Endometrial microvascular endothelial cells (primary cell): ENCODE results near the gene NFAT5. TPM values are rescaled to one million over a fixed set of nuclear protein-coding genes. Genes with fewer than 3 reads are reported as not detected.
"Not testable (repeated sequence)": the region's sequence is repeated elsewhere in the genome, so short reads cannot be mapped to it uniquely, and the experiment has no call there.

ENCODE experiments used
- in situ Hi-C: cut with HindIII; loops from 2 replicates; pipeline ENCODE4 v1.10.0; 2017; ENCODE audit warnings: low sequenced_read_pairs, low pct_unique_long_range_greater_than_20kb; ENCODE audit errors: inconsistent ontology term
- total RNA-seq: library from RNA; depleted of rRNA; stranded (reverse); fragments of >200 nt; gene quantifications from one replicate; pipeline ENCODE4 v1.2.3, GENCODE V29; 2015; ENCODE audit errors: inconsistent ontology term

Gene NFAT5
- 17.7 TPM for total RNA-seq

GRCh38 chr16:69565671-69566239 is at the start of gene NFAT5:
TSS of gene NFAT5 (plus strand) at chr16:69565966. CDS start at chr16:69566302, 336 bp downstream.
- in situ Hi-C loops = no loop called here

- in situ Hi-C loops = not testable (repeated sequence)
These were observed 47.9 kb upstream of the NFAT5 start for GRCh38 chr16:69517914-69518313.

GRCh38 chr16:69520413-69520799 is 45.4 kb upstream of the NFAT5 start:
- in situ Hi-C loops = no loop called here

GRCh38 chr16:69520800-69521602 is 44.8 kb upstream of the NFAT5 start:
- in situ Hi-C loops = no loop called here

GRCh38 chr16:69522041-69522578 is 43.7 kb upstream of the NFAT5 start:
- in situ Hi-C loops = no loop called here

GRCh38 chr16:69522732-69523404 is 42.9 kb upstream of the NFAT5 start:
- in situ Hi-C loops = no loop called here

- in situ Hi-C loops = no loop called here
These were observed 42.0 kb upstream of the NFAT5 start for GRCh38 chr16:69523566-69524305.

- in situ Hi-C loops = no loop called here
These were observed 38.7 kb upstream of the NFAT5 start for GRCh38 chr16:69526831-69527655.

GRCh38 chr16:69531988-69532387 is 33.8 kb upstream of the NFAT5 start:
- in situ Hi-C loops = no loop called here

GRCh38 chr16:69532641-69533455 is 32.9 kb upstream of the NFAT5 start:
- in situ Hi-C loops = no loop called here

- in situ Hi-C loops = no loop called here
These were observed 31.0 kb upstream of the NFAT5 start for GRCh38 chr16:69534720-69535119.

- in situ Hi-C loops = no loop called here
These were observed 30.4 kb upstream of the NFAT5 start for GRCh38 chr16:69535123-69536050.

GRCh38 chr16:69537706-69538080 is 28.1 kb upstream of the NFAT5 start:
- in situ Hi-C loops = no loop called here

GRCh38 chr16:69538808-69539207 is 27.0 kb upstream of the NFAT5 start:
- in situ Hi-C loops = no loop called here

GRCh38 chr16:69542974-69543373 is 22.8 kb upstream of the NFAT5 start:
- in situ Hi-C loops = no loop called here

GRCh38 chr16:69544088-69544487 is 21.7 kb upstream of the NFAT5 start:
- in situ Hi-C loops = no loop called here

GRCh38 chr16:69546663-69547062 is 19.1 kb upstream of the NFAT5 start:
- in situ Hi-C loops = not testable (repeated sequence)
